ENCODE results near the gene FBXO8.
"Not testable (repeated sequence)": the region's sequence is repeated elsewhere in the genome, so short reads cannot be mapped to it uniquely, and the experiment has no call there.

FBXO8 gene

DNA sequence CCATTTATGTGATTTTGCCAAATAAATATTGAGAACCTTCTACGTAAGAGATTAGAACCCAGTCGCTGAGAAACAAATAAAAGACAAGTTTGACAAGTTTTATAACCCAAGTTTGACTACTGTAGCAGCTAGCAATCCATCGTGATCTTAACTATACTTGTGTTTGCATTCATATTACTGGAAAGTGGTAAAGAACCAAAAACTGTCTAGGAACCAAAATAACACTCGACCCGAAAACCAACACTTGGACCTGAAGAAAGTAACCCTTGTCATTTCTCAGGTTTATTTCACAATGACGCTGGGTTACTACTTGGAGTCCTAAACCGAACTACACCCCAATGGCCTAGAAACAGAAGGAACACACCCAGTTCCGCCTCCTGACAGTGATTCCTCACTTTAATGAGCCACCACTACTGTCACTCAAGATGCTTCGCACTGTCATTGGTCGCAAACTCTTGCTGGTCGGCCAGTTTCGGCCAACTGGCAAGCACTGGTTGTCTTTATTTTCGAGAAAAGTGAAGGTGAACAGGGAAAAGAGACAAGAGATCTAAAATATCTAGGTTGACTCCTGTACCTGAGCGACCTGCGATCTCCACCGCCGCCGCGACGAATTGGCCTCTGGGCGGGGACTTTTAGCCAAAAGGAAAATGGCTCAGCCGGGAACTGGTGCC, 496 bp downstream of the FBXO8 start:
- peak; percentile 45 for DNase-seq (ENCODE audit: low read depth)

DNA sequence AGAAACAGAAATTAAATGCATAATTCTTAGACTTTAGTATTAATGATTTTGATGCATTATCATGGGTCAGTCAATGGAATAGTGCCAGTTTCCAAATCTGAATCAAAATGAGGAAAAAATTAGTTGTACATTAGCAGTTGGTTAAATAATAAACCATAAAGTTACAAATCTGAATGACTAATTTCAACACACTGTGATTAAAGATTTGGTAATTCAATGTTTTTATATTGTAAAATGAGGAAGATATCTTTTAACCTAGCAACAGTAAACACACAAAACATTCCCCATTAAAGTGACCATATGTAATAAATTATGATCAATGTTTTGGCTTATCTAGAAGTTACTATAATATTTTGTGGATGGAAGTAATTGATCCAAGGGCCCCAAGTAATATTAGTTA, 1.6 kb downstream of the FBXO8 start:
- no peak for DNase-seq (ENCODE audit: low read depth)

DNA sequence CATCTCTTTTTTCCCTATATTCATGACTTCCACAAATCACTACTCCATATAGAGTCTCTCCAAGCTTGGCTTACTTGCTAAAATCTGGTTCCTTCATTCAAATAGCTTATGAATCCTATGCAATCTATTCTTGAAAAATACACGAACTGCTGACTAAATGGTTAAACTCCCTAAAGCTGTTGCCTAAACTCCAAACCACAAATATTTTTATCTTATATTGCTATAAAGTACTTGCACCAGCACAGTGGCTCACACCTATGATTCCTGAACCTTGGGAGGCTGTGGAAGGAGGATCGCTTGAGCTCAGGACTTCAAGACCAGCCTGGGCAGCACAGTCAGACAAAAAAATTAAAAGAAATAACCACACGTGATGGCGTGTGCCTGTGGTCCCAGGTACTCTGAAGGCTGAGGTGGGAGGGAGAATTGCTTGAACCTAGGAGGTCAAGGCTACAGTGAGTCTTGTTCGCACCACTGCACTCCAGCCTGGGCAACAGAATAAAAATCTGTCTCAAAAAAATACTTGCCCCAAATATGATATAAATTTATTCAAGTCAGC, 2.2 kb downstream of the FBXO8 start:
- no peak for DNase-seq (ENCODE audit: low read depth)

DNA sequence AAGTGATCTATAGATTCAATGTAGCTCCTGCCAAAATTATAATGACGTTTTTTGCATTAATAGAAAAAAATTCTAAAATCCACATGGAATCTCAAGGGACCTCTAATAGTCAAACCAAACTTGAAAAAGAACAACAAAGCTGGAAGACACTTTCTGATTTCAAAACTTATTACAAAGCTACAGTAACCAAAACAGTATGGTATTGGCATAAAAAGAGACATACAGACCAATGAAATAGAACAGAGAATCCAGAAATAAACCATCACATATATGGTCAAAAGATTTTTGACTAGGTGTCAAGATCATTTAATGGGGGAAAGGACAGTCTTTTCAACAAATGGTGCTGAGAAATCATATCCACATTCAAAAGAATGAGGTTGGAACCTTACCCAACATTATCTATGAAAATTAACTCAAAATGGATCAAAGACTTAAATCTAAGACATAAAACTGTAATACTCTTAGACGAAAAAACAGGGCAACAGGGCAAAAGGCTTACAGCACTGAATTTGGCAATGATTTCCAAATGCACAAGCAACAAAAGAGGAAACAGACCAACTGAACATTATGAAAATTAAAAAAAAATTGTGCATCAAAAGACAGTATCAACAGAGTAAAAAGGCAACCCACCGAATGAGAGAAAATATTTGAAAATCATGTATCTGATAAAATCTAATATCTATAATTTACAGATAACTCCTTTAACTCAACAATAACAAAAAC, 3.9 kb downstream of the FBXO8 start:
- no peak for DNase-seq (ENCODE audit: low read depth)

DNA sequence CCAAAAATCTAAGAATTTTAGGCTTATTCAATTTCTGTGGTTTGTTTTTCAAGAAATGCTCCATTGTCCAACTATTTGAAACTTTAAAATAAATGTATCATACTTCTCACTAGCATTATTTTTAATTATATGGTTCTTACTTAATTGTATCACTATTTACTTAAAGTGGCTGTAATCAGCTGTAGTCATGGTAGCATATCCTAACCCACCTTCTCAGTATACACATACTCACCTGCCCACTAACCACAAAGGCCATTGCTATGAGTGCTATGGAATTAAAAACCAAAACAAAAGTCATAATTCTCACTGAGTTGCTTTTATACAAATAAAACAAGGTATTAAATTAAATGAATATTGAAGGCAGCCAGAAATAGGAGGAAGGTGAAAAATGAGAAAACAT, 5.0 kb downstream of the FBXO8 start:
- DNase-seq (ENCODE audit: low read depth), result no peak

DNA sequence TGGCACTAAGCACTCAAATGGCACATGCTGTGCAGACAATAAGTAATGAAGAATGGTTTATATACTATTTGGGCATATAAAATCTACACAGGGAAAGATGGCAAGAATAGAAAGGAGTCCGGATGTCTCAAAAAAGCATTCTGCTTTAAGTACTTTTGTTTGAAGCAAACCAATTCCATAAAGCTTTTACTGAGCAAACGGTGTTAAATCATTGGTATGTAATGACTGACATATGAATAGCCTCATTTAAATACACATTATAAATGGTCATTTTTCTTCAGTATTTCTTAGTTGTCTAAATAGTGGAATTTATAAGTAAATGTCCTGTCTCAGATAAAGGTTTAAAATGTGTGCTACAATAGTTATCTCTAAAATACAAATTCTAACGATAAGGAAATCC, 6.0 kb downstream of the FBXO8 start:
- DNase-seq (ENCODE audit: low read depth), result no peak

DNA sequence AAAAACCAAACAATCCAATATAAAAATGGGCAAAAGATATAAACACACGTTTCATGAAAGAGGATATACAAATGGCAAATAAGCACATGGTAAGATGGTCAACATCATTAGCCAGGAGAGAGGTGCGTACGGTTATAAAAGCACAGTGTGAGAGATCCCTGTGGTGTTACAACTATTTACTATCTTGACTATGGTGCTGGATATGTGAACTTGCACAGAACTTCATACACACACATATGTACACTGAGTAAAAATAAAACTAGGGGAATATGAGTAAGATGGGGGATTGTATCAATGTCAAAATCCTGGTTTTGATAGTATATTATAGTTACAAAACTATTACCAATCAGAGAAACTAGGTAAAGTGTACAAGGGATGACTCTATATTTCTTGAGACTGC, 8.4 kb downstream of the FBXO8 start:
- DNase-seq (ENCODE audit: low read depth), result no peak

DNA sequence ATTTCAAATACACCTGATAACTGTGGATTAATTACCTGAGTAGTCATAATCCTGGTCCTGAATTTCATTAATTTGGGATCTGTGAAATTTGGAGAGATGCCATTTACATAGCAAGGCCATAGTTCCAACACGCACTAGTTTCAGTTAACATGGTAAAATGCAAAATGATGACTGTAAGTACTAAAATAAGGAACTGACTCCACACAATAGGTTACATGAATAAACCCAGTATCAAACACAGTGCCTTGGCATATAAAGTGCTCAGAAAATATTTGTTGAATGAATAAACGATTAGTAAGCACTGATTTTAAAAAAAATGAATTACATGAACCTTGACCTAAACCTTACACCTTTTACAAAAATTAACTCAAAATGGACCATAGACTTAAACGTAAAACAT, 9.0 kb downstream of the FBXO8 start:
- no peak for DNase-seq (ENCODE audit: low read depth)

DNA sequence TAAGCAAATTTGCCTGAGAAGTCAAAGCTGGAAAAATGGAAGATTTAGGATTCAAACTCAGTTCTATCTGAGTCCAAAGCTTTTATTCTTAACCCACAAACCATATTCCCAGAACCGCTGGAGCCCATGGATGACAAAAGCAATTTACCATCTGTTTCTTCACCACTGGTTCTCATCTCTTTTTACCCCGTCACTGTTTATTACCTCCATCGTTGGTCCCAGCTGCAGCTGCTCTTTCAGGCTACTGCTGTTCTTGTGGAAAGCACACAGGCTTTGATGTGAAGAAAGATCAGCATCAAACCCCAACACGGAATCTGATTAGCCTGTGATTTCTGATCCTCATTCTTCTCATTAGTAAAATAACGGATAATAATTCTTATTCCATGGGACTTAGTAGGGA, 9.5 kb downstream of the FBXO8 start:
- DNase-seq (ENCODE audit: low read depth), result no peak

DNA sequence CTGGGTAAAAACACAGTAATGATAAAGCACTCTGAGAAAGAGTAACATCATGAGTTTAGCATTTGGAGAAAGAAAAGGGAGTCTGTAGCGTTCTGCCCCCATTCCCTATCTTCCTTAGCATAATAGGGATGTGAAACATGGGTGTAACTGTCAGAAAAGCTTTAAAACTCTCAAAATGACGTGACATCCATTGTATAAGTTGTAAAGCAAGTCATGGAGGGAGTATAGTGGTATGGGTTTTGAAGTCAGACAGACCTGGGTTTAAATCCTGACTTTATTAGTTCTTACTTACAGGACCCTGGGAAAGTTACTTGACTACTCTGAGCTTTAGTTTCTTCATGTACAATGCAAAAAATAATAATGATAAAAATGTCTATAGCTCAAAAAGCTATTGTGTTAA, 17.1 kb downstream of the FBXO8 start:
- DNase-seq (ENCODE audit: low read depth), result no peak

DNA sequence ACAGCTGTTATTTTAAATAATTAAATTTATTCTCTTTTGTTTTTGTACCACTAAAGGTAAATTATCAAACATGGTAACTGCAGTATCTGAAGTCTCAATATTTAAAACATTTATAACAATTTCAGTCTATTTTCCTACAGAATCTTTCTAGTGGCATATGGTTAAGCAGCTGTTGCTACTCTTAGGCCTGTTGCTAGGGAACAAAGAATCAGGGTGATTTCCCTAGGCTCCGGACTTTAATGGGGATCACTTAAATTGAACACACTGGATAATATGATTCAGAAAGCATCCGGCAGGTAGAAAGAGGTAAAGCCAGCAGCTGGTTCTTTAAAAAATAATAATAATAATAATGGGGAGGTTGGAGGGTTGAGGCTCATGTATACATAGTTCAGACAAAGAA, 17.6 kb downstream of the FBXO8 start:
- no peak for DNase-seq (ENCODE audit: low read depth)

DNA sequence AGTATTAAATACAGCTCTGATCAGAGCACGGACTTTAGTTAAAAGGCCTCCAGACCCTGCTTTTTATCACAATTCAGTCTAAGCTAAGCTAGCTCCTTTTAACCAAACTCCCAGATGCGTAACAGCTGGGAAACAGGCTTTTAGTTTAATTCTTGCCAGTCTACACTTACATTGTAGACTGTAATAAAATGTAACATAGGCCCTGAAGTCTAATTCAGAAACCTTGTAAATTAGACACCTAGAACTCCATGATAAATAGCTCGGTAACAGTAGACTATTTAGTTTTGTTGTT, 20.1 kb downstream of the FBXO8 start:
- DNase-seq (ENCODE audit: low read depth), result no peak

DNA sequence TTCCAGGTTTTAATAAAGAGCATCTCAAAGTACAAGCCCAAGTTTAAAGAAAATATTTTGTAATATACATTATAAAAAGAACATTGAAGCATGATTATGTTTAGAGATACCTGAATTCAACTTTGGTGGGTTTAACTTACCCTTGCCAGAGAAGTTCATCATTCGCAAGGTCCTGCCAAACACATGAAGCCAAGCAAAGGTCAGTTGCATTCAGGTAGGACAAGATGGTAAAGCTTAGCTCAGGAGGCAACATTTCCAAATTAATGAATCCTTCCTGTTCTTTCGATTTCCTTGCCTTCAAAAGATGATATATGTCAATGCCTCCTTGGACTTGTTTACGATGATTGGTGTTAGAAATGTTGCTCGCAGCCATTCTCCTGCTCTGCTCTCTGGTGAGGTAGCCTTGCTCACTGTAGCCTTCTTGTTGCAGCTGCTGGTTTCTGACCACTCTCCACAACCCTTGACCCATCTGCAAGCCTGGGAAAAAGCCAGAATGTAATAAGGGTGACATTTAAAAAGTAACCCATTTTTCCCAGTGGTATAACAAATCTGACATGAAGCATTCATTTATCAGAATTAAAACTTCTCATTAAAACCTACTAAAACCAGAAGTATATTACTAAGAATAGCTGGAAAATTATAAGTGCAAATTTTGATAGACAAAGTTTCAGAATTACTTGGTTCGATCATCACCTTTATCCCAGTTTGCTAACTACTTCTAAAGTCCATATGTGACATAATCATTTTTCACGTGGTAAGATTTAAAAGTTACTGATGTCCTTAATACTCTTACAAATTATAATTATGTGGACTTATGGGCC, 20.6 kb downstream of the FBXO8 start:
- no peak for DNase-seq (ENCODE audit: low read depth)

DNA sequence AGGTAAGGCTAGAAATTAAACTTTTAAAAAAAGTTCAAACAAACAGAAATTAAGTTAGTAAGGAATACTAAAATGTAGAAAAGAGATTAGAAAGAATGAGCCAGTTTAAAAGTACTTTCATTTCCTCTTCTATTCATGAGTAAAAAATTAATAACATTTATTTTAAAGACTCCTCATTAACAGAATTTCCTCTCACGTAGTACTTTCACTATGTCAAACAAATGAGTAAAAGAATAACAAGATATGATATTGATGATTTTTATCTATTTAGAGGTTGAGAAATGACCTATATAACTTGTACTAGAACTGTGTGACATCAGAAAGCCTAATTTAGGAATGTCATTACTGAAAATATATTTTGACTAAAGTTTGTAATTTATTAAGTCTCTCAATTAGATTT, 22.0 kb downstream of the FBXO8 start:
- DNase-seq (ENCODE audit: low read depth), result not testable (repeated sequence)

DNA sequence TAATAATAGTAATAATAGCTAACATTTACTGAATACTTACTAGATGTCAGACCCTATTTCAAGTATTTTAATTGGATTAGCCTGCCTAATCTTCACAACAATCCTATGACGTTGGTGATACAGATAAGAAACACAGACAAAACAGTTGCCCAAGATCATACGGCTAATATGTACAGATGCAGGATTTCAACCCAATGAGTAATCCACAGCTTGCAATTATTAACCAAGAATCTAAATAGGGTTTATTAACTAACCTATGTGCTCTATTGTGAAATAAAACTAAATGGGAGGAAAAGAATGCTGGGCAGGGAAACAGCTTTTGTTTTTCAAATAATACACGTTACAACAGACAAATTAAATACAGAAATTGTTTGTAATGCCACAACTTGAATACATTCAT, 23.4 kb downstream of the FBXO8 start:
- DNase-seq (ENCODE audit: low read depth), result no peak

DNA sequence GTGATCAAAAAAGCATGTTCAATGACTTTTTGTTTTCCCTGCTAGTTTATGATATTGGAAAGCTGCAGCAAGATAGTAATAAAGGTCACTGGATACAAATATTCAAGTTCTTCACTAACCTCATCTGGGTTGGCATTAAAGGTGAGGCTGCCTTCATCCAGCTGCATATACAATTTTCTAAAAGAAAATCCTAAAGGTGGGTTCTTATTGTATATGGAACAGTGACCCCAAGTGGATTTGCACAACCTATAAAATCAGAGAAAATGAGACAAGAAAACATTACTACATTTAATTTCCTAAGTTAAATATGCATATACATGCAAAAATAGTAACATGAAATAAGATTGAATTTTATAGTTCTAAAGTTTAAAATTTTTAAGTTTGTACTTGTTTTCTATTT, 23.9 kb downstream of the FBXO8 start:
- DNase-seq (ENCODE audit: low read depth), result no peak

DNA sequence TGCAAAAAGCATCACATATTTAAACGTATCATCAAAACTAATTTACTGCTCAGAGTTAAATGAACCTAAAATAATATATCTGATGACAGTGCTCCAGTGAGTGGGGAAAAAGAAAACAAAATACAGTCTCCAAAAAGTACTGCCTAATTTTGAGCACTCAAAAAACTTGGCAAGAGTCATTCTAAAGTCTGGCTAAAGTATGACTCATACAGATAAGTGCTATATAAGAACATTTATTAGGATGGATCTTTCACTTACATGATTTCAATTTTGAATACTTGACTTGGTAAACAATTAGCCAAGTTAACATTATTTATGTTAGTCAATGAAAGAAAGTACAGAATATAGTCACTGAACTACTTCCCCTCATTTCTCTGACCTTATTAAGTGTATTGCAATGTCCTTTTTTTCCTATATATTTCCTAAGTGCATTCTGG, 27.2 kb downstream of the FBXO8 start:
- DNase-seq (ENCODE audit: low read depth), result no peak

DNA sequence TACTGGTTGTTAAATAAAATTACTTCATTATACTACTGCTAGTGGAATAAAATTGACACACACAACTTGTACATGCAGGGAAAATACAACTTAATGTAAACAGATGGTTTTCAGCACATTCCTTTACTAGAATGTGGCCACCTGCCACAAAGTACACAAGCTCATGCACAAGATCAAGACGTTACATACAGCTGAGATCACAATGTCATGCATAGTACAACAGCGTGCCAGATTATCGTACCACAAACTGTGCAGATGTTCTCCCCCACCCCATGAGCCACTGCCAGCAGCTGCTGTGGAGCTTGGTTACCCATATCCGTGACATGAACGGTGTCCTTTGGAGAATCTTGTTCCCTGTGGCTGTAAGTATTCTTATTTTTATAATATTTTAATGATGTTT, 27.7 kb downstream of the FBXO8 start:
- no peak for DNase-seq (ENCODE audit: low read depth)

DNA sequence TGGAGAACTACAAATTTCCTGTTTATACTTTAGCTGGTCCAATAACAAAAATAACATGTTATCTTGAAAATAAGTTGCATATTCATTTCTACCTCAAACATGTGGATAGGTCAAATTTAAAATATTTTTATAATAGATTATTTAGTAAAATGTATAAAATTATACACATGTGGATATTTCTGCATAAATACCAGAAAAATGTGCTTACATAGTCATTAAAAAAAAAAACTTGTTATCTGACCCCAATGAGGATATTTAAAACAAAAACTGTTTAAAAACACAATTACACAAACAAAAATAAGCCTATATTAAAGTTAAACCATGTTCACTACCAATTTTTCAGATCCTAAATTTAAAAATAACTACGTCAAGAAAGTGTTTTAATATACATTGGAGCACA, 28.1 kb downstream of the FBXO8 start:
- no peak for DNase-seq (ENCODE audit: low read depth)

DNA sequence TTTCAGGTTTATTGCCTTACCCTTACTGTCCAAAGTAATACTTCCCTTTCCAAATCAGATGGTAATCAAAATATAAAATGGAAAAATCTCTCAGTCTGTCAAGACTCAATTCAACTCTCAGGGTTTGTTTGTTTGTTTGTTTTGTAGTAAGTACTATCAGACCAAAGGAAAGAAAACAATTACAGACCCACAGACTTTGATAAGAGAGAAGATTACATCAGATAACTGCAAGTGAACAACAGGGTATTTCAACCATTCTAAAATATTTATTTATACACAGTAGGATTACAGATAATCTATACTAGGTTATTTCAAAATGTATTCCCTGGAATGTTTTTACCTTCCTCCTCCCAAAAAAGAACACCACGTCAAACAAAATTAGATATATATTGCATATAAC, 28.9 kb downstream of the FBXO8 start:
- DNase-seq (ENCODE audit: low read depth), result no peak

DNA sequence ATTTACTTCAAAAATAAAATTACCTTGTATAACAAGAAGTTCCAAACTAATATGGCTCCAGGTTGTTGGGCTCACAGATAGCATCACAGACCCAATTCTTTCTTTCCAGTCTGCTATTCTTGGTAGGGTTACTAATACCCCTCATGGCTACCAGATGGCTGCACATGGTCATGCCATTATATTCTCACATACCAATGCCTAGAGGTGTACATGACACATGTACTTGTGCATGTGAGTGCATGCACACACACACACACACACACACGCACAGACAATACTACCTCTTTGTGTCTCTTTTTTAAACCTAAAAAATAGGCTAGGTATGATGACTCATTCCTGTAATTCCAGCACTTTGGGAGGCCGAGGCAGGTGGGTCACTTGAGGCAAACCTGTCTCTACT, 31.1 kb downstream of the FBXO8 start:
- DNase-seq (ENCODE audit: low read depth), result no peak

DNA sequence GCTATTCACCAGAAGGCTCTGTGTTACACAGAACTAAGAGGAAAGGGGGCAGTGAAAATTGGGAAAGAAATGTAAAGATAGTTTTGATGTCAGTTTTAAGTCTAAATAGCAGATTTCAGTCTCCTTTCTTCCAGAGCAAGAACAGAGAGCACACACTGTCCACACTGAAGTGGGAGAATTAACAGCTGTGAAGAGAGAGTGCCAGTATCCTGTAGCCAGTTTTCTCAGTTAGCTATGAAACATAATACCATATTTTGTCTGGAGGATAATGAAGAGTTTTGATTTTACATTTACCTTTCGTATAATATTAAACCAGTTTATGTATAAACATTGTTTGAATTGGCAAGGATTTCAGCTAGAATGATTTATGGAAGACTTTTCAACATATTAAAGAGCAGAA, 35.1 kb downstream of the FBXO8 start:
- no peak for DNase-seq (ENCODE audit: low read depth)

DNA sequence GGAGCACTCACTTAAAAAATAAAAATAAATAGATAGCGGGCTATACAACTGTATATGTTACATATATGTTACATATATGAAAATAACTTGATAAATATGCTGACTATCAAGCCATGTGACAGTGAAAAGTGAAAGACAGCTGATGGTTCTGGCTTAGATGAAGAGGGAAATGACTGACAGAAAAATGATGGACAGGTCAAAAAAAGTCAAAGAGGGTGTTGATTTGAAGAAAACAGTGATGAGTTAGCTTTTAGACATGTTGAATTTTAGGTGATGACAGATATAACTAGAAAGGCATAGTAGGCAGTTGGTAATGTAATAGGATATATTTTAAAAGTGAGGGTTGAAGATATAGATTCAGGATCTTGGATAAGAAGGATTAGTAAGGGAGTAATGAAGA, 37.8 kb downstream of the FBXO8 start:
- no peak for DNase-seq (ENCODE audit: low read depth)

All from stimulated activated CD8-positive, alpha-beta memory T cell treated with anti-CD3 and anti-CD28 coated beads, Interleukin-7, amount 100 ng/mL, for 24 hours (primary cell).